Adrenal gland (tissue), 5 donors: ENCODE measurements around the gene ZC2HC1C.

Experiments
- POLR2A ChIP-seq, 2 donors: fragments of 450-650 bp; IDR thresholded peaks; one replicate each; pipeline ENCODE4 v1.6.1; 2017; ENCODE audit warnings: antibody characterized with exemption in 2 of 2, mild to moderate bottlenecking in 2 of 2, moderate library complexity in 1 of 2
- TF ChIP-seq, protein P1 (sequence below), 6 experiments: fragments of 450-650 bp in 4 of 6; fragments of 200-600 bp in 2 of 6; sonication (generic) in 1 of 6; IDR thresholded peaks; 1 replicate in 5 of 6; 2 replicates in 1 of 6; pipeline versions ENCODE4 v1.5.1 to v1.8.0; 2016 to 2021; ENCODE audit warnings: antibody characterized with exemption in 6 of 6, mild to moderate bottlenecking in 2 of 6, moderate library complexity in 1 of 6
- donor health status: DM: no; HTN: no; CAD: no.

DNA sequence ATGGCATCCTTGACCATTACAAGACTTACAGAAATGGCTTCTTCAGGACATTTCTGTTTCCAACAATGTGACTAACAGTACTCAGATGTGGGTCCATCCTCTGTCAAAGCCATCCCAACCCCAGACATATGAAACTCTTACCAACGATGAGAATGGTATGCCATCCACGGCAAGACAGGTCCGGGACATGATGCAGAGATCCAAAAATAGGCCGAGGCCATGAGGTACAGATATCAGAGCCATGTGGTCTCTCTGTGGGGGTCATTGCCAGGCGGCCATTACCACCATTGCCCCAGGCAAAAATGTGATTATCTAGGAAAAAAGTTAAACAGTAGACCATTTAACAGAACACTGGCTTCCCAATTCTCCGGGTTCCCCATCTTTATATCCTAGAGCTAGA lies 27.5 kb downstream of the ZC2HC1C start:
- TF ChIP-seq, protein P1, sequence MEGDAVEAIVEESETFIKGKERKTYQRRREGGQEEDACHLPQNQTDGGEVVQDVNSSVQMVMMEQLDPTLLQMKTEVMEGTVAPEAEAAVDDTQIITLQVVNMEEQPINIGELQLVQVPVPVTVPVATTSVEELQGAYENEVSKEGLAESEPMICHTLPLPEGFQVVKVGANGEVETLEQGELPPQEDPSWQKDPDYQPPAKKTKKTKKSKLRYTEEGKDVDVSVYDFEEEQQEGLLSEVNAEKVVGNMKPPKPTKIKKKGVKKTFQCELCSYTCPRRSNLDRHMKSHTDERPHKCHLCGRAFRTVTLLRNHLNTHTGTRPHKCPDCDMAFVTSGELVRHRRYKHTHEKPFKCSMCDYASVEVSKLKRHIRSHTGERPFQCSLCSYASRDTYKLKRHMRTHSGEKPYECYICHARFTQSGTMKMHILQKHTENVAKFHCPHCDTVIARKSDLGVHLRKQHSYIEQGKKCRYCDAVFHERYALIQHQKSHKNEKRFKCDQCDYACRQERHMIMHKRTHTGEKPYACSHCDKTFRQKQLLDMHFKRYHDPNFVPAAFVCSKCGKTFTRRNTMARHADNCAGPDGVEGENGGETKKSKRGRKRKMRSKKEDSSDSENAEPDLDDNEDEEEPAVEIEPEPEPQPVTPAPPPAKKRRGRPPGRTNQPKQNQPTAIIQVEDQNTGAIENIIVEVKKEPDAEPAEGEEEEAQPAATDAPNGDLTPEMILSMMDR (IDR thresholded peaks at IDR 0.05): no peak
- no peak for TF ChIP-seq POLR2A (IDR thresholded peaks at IDR 0.05)
